Fibroblast of skin of left biceps (primary cell): ENCODE measurements around the gene UBE2I.
"Not testable (repeated sequence)": the region's sequence is repeated elsewhere in the genome, so short reads cannot be mapped to it uniquely, and the experiment has no call there.

ENCODE experiments used
- DNase-seq, 2 experiments: peaks; one replicate each; pipeline ENCODE4 v3.0.0-alpha.2; 2013; ENCODE audit warnings: low read depth in 2 of 2

UBE2I gene

DNA sequence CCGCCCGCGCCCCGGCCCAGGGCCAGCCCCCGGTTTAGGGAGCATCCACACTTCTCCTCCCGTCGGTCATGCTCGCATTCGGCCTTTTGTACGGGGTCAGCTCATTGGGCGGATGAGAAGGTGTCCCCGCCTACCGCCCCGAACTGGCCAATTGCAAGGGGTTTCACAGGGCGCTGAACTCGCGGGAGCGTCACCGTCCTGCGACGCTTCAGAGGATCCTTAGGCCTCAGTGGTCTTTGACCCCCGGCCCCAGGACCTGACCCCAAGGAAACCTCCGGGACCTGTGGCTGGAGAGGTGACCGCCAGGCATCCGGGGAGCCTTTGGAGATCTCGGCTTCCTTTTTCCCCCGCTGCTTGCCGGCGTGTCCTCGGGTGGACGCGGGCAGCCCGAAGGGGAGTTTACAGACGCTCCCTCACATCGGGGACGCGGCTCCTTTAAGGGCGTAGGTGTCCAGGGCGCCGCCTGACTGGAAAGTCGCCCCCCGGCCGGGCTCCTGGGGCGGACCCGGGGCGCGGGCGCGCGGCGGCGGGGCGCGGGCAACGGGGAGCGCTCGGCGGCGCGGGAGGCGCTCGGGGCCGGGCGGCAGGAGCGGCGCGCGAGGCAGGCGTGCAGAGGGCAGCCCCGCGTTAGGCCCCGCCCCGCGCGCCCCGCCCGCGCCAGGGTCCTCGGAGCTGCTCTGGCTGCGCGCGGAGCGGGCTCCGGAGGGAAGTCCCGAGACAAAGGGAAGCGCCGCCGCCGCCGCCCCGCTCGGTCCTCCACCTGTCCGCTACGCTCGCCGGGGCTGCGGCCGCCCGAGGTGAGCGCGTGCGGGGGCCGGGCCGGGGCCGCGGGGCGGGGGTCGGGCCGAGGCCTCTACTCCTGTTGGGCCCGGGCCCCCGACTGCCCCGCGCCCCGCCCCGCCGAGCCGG, at the start of gene UBE2I:
Gene UBE2I, plus strand, starts transcription at position 660 of the 909 bp plus-strand sequence. CDS start 4,395 bp downstream, outside the sequence.
- peak; percentile 98 for DNase-seq

DNA sequence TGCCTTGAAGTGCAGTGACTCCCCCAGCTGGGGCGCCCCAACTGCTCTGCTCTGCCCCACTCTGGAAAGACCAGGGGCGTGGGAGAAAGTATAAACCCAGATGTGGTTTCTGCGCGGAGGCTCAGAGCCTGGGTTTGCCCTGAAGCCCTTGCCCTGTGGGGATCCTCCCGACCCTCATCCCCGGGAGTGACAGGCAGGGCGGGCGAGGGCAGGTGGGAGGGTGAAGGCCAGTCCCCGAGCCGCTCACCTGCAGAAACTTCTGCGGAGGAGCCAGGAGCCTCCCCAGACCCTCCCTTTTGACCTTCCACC, 49.7 kb upstream of the UBE2I start:
- no peak for DNase-seq

DNA sequence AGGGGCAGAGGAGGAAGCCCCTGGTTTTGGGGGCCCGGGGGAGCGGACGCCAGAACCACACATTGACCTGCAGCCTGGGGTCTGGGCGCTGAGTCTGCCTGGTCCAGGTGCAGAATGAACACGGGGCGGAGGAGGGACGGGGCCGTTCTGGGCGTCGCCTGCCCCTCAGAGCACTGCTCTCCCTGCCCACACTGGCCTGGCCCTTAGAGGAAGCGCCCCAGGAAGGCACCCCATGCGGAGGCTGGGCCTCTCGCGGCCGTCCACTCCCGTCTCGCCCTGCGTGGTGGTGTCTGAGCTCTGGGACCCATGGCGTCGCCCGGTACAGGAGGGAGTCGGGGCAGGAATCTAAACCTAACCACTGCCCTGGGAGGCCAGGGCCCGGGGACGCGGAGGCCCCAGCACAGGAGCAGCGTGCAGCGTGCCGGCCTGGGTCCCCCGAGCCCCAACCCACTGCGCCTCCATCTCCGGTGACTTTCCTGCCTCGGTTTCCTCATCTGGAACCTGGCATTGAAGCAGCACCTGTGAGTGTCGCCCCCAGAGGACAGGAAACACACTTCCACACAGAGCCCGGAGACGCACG, 49.2 kb upstream of the UBE2I start:
- no peak for DNase-seq

DNA sequence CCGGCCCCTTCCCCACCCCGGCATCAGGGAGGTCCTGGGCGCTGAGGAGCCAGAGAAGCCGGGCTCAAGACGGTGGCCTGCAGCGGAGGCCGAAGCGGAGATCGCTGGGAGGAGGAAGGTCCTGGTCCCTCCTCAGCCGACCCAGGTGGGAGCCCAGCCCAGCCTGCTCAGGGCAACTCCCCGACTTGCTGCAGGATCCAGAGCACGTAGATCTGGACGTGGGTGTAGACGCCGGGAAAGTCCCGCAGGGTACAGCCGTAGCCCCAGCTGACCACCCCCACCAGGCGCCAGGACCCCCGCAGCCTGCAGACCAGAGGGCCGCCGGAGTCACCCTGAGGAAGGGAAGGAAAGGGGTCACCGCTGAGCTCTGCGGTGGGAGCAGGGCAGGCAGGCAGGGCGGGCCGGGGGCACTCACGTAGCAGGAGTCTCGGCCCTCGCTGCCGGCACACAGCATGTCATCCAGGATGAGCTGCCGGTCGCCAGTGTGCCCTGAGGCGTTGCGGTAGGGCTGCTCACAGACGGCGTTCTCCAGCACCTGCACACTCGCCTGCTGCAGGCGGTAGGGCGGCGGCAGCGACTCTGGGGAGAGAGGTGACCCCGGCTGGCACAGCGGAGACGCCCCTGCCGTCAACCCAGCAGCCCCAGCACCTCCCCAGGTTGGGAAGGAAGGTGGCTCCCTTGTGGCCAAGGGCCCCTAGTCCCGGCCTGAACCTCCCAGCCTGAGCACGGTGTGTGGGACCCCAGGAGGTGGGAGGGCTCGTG, 48.1 kb upstream of the UBE2I start:
- no peak for DNase-seq

DNA sequence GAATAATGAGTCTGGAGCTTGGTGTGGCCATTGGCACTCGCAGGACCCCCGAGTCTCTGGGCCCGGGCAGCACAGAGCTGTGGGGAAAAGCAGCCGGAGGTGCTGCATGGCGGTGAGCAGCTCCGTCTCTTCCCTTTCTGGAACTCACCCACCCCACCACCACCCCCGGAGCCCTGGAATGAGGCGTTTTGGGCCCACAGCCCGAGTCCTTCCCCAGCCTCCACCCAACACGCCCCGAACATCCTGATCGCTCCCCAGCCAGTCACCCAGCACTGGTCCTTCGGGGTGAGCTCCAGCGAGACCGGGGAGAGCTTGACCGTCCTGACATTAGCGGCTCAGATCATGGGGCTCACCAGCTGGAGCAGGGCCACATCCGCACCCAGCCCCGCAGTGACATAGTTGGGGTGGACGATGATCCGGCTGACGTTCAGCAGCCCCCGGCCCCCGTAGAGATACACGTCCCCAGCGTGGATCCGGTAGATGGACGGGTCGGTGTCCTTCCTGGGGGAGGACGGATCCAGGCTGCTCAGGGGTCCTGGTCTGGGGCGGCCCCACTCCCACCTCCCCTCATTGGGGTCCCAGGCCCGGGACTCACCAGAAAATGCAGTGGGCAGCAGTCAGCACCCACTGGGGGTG, 47.1 kb upstream of the UBE2I start:
- DNase-seq: no peak

DNA sequence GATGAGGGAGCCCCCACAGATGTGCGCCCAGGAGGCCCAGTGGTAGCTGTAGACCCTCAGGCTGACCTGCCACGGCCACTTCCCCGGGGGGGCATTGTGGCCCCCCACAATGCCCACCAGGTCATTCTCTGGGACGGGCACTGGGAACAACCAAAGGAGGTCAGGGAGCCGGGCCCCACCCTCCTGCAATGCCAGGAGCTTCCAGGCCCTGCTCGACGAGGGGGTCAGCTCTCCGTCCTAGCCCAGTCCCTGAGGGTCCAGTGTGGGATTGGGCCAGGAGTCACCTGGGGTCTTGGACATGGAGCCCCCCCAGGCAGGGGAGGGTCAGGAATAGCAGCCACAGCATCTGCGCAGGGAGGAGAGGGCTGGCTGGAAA, 46.6 kb upstream of the UBE2I start:
- no peak for DNase-seq

DNA sequence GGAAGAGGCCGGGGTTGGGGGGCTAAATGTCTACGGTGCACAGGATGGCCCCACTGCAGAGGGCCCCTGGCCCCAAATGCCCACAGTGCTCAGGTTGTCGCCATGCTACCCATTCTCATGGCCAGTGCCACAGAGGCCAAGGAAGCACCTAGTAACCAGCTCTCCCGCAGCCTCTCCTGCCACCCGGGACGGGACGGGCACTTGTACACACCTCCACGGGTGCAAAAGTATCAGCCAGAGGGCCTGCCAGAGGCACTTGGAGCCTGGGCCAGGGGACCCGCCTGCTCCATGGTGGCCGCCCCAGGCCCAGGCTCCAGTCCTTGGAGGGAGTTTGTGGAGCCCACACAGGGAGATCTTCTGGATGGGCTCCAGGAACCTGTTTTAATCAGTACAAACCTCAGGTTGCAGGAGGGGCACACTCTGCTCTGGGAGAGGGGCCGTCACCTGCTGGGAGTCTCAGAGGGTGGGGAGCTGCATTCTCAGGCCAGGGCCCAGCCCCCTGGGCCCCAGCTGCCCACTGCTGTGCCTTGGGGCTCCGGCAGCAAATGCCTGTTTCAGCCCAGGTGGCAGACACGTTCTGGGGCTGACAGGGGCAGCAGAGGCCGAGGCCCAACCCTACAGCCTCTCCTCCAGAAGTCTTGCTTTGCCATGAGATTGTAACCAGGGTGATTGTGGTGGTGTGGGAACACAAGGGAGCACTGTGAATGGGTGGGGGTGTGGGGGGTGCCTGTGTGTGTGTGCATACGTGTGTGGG, 45.7 kb upstream of the UBE2I start:
- no peak for DNase-seq

DNA sequence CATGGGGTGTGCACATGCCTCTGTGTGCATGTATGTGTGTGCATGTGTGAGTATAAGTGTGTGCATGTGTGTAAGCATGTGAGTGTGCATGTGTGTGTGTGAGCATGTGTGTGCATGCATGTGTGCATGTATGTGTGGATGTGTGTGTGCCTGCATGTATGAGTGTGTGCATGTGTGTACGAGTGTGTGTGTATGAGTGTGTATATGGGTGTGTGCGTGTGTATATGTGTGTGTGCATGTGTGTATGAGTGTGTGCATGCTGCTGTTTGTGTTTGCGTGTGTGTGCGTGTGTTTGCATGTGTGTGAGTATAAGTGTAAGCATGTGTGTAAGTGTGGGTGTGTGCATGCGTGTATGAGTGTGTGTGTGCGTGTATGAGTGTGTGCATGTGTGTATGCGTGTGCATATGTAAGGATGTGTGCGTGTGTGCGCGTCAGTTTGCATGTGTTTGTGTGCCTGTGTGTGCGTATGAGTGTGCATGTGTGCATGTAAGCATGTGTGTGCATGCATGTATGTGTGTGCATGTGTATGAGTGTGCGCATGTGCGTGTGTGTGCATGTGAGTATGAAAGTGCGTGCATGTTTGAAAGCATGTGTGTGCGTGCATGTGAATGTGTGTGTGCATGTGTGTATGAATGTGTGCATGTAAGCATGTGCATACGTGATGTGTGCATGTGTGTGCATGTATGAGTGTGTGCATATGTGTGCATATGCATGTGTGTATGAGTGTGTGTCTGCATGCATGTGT, 44.9 kb upstream of the UBE2I start:
- no peak for DNase-seq

DNA sequence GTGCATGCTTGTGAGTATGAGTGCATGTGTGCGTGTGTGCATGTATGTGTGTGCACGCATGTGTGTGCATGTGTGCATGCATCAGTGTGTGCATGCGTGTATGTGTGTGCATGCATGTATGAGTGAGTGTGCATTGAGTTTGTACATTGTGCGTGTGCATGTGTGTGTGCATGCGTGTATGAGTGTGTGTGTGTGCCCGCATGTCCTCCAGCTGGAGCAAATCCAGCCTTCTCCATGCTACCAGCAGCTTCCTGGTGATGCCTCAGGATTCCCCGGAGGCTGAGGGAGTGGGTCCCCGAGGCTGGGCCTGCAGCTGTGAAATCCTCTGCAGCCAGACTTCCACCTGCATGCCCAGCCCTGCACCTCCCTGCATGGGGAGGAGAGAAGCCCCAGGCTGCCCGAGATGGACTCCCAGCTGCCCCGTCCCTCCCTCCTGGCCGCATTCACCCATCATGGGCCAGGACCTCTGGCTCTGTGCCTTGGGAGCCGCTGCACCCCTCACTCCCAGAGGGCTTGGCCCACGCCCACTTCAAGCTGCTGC, 44.3 kb upstream of the UBE2I start:
- DNase-seq: no peak

DNA sequence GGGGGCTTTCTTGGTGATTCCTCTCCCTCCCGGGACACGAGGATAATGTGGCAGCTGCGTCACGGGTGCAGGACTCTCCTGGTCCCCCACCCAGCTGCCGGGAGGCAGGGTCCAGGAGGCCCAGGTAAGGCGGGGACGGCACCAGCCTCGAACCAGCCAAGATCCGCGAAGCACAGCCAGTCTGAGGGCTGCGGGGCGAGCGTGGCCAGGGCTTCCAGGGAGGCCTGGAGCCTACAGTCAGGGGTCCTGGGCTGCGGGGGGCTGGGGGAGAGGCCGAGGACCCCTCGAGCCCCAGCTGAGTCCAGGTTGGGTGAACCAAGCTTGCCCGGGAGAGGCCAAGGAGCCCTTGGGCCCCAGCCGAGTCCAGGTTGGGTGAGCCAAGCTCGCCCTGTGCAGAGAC, 43.6 kb upstream of the UBE2I start:
- DNase-seq: no peak

DNA sequence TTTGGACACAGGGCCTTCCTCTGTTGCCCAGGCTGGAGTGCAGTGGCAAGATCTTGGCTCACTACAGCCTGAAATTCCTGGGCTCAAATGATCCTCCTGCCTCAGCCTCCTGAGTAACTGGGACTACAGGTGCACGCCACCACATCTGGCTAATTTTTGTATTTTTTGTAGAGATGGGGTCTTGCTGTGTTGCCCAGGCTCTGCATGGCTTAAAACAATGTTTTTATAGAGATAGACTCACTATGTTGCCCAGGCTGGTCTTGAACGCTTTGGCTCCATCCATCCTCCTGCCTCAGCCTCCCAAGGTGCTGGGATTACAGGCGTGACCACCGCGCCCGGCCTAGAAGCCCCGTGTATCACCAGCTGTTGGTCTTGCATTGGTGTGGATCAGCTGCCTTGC, 40.0 kb upstream of the UBE2I start:
- DNase-seq: not testable (repeated sequence)

DNA sequence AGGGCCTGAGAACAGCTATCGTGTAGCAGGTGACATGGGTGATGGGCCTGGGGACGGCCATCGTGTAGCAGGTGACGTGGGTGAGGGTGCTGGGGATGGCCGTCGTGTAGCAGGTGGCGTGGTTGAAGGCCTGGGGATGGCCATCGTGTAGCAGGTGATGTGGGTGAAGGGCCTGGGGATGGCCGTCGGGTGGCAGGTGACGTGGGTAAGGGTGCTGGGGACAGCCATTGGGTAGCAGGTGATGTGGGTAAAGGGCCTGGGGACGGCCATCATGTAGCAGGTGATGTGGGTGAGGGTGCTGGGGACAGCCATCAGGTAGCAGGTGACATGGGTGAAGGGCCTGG, 38.1 kb upstream of the UBE2I start:
- DNase-seq: no peak

DNA sequence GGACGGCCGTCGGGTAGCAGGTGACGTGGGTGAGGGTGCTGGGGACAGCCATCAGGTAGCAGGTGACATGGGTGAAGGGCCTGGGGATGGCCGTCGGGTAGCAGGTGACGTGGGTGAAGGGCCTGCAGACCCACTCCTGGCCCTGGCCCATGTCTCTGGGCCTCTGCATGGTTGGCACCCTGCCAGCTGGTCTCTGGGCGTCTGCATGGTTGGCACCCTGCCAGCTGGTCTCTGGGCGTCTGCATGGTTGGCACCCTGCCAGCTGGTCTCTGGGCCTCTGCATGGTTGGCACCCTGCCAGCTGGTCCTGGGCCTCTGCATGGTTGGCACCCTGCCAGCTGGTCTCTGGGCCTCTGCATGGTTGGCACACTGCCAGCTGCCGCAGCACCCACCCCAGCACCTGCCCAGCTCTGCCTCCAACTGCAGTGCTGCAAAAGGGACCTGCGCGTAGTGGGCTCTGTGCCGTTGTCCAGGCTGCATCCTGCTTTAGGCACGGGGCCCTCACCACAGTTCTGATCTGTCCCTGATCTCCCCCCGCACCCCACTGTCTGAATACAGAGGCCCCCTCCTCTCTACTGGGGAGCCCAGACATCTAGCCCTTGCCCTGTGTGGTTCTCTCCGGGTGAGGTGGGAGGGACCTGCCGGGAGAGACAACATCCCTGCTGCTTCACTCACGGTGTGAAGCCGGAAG, 37.6 kb upstream of the UBE2I start:
- DNase-seq: not testable (repeated sequence)

DNA sequence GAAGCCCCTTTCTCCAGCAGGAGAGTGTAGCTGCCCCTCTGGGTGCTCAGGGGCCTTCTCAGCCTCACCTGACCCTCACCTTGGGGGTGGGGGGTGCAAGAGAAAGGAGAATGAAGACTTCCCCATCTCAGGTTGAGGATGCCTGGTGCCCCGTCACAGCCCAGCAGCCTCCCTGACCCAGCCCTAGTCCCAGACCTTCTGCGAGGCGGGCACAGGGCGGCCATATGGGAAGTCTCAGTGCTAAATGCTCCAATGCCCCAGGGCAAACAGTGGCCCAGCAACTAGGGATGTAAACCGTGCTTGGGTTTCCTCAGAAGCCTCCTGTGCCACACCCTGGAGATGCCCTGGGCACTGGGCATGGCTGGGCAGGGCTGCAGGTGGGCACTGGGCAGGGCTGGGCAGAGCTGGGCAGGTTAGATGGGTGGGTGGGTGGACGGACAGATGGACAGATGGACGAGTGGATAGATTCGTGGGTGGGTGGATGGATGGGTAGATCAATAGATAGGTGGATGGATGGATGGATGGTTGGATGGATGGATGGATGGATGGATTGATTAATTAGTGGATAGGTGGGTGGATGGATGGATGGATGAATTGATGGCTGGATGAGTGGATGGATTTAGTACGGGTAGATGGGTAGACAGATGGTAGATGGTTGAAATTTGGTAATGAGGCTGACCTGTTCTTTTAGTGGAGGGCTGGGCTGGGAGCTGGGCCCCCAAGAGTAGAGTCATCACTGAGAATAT, 36.8 kb upstream of the UBE2I start:
- DNase-seq: no peak

DNA sequence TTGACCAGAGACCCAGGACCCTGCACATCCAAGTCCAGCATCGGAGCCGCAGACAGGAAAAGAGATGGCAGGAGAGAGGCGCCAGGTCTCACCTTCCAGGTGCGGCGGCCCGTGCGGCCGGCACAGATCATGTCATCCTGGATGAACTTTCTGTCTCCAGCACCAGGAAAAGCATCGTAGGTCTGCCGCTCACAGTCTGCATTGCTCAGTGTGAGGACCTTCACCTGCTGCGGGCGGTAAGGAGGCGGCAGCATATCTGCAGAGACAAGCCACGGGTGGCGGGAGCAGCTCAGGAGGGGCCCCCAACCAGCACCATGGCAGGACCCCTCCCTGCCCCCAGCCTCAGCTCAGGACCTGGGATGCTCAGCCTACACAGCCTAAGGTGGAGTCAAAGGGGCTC, 35.6 kb upstream of the UBE2I start:
- no peak for DNase-seq

DNA sequence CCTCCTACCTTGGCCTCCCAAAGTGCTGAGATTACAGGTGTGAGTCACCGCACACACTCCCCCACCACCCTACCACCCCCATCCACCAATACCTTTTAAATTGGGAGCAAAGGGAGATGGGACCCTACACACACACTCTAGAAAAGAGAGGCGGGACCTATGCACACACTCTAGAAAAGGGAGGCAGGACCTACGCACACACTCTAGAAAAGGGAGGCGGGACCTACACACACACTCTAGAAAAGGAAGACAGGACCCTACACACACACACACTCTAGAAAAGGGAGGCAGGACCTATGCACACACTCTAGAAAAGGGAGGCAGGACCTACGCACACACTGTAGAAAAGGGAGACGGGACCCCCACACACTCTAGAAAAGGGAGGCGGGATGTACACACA, 34.7 kb upstream of the UBE2I start:
- no peak for DNase-seq

DNA sequence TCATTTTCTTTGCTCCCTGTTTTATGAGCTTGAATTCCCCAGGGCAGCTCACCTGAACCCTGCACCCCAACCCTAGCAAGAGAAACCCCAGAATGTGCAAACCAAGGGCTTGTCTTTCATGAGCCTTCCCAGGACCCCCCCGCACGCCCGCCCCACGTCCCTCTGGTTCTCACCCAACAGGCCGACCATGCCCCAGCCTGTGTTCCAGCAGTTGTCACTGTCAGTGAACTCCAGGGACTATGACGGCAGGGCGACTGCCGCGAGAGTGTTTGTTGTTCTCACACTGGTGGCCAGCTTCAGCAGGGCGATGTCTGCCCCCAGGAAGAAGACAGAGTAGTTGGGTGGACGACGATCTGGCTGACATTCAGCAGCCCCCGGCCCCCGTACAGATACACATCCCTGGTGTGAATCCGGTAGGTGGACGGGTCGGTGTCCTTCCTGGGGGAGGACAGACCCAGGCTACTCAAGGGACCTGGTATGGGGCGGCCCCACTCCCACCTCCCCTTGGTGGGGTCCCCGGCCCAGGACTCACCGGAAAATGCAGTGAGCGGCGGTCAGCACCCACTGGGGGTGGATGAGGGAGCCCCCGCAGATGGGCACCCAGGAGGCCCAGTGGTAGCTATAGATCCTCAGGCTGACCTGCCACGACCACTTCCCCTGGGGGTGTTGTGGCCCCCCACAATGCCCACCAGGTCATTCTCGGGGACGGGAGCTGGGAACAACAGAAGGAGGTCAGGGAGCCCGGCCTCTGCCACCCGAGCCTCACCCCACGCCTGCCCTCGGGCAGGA, 33.5 kb upstream of the UBE2I start:
- DNase-seq: no peak

DNA sequence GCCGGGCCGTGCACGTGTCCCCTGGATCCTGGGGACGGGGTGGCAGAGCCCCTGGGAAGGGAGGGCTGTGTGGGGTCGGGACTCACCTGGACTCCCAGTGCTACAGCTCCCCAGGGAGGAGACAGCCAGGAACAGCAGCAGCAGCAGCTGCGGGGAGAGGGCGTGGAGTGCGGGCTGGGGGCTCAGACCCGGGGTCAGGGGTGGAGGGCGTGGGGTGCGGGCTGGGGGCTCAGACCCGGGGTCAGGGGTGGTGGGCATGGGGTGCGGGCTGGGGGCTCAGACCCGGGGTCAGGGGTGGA, 32.9 kb upstream of the UBE2I start:
- DNase-seq: no peak

DNA sequence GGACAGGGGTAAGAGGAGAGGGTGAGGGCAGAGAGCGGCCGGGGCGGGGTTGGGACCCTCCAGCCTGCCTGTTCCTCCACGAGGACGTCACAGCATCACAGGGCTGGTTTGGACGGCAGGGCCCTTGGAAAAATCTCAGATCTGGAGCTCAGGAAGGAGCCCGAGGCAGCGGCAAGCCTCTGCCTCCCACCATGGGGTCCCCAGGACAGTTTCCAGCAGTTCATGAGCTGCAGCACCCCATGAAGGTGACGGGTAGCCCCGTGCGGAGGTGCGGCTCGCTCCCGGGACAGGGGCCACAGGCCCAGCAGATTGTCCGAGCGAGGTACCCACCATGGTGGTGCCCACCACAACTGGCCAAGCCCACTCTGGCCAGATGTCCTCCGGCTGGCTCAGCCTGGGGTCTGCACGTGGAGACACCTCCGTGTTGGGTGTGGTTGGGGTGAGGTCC, 32.3 kb upstream of the UBE2I start:
- DNase-seq: no peak
